CD4-positive, alpha-beta T cell treated with Interleukin-2 at 100 ng/mL for 4 hours (primary cell): ENCODE measurements around the gene CADM2.
"Not testable (repeated sequence)": the region's sequence is repeated elsewhere in the genome, so short reads cannot be mapped to it uniquely, and the experiment has no call there.

Experiments
- DNase-seq: peaks from one replicate; pipeline ENCODE4 v3.0.0-alpha.2; 2020; ENCODE audit warnings: low spot score

The CADM2 gene

GRCh38 chr3:84958495-84959469 lies at the start of gene CADM2:
CADM2 (plus strand) TSS chr3:84958989.
- DNase-seq: peak; percentile 43

- DNase-seq: not testable (repeated sequence)
Measured at GRCh38 chr3:84918592-84918991, 40.2 kb upstream of the CADM2 start.

GRCh38 chr3:84922682-84923081 lies 36.1 kb upstream of the CADM2 start:
- DNase-seq: no peak

GRCh38 chr3:84925571-84925970 lies 33.2 kb upstream of the CADM2 start:
- DNase-seq: no peak

GRCh38 chr3:84943379-84943778 lies 15.4 kb upstream of the CADM2 start:
- DNase-seq: no peak

GRCh38 chr3:84946240-84946639 lies 12.5 kb upstream of the CADM2 start:
- DNase-seq: no peak

- DNase-seq: no peak
Measured at GRCh38 chr3:84959470-84960271, 882 bp downstream of the CADM2 start.

- no peak for DNase-seq
Measured at GRCh38 chr3:84960581-84960980, 1.8 kb downstream of the CADM2 start.

GRCh38 chr3:84961011-84961410 lies 2.2 kb downstream of the CADM2 start:
- DNase-seq: no peak

GRCh38 chr3:84961521-84962255 lies 2.9 kb downstream of the CADM2 start:
- DNase-seq: no peak

GRCh38 chr3:84962415-84962814 lies 3.6 kb downstream of the CADM2 start:
- no peak for DNase-seq

- DNase-seq: no peak
Measured at GRCh38 chr3:84963137-84963536, 4.3 kb downstream of the CADM2 start.

GRCh38 chr3:84965141-84965540 lies 6.4 kb downstream of the CADM2 start:
- no peak for DNase-seq

GRCh38 chr3:84967767-84968581 lies 9.2 kb downstream of the CADM2 start:
- DNase-seq: no peak

GRCh38 chr3:84968701-84969235 lies 10.0 kb downstream of the CADM2 start:
- no peak for DNase-seq

- no peak for DNase-seq
Measured at GRCh38 chr3:84974347-84974746, 15.6 kb downstream of the CADM2 start.

GRCh38 chr3:84977021-84977420 lies 18.2 kb downstream of the CADM2 start:
- DNase-seq: no peak

GRCh38 chr3:84978843-84979242 lies 20.1 kb downstream of the CADM2 start:
- DNase-seq: no peak

- DNase-seq: no peak
Measured at GRCh38 chr3:84980011-84980410, 21.2 kb downstream of the CADM2 start.

GRCh38 chr3:84980456-84980855 lies 21.7 kb downstream of the CADM2 start:
- DNase-seq: no peak

GRCh38 chr3:84983490-84983889 lies 24.7 kb downstream of the CADM2 start:
- no peak for DNase-seq
